ENCODE measurements around the gene CACNA1G.
A peak's percentile ranks its signal among the peaks of the same experiment; 100 is the strongest.

The CACNA1G gene

DNA sequence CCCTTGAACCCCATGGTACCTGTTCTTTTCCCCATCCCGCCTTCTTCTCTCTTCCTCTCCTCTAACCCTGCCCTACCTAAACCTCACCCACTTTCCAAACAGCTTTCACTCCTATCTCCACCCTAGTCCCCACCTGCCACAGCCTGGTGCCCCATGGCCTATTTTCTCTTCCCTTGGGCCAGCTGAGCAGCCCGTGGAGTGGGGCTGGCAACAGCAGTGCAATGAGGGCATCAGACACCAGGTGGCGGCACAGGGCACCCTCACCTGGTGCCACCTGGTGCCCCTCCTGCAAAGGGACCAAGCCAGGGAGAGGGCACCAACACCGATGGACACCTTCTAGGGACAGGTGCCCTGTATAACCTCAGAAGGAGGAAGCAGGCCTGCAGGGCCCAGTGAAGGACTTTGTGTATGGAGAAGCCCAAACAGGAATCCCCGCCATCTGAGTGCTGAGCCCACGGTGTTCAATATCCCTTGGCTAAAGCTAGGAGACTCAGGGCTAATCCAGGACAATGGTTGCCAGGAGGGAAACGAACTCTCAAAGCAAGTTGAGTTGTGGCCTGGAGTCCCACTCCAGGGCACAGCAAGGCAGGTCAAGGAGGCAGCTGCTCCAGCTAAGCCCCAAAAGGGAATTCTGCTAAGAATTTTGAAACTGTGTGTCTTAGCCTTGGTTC is 70.1 kb downstream of the CACNA1G start:
- DNase-seq = peak in 1 of 58 donors; percentile 21

DNA sequence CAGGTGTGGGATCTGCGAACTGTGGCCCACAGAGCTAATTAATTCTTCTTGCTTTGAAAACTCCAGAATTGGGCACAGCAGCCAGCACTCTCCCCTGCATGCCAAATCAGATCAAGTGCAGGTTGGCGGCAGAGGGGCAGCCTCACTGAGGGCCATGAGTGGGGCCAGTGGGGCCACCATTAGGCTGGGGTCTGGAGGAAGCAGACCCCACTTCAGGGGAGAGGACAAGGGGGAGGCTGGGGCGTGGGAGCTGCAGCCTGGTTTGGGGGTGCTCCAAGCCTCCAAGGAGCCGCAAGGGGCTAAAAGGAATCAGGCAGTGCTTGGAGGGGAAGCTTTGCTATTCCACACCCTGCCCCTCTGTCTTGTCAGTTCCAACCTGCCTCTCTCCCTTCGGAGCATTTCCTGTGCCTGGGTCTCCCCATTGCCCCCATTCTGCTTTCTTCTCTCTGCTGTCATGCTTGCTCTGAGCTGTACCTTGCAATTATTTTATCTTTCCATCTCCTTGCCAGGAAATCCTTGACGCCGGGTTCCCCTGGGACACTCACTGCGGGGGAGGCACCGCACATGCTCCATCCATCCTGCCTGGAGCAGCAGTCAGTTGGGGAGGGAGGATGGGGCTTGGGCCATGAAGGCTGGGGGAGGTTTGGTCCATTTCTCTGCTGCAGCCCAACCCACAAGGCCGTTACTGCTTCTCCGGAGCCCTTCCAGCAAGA is 70.8 kb downstream of the CACNA1G start:
- peak in 5 of 58 donors; percentile 13 to 38 (median 27) for DNase-seq

DNA sequence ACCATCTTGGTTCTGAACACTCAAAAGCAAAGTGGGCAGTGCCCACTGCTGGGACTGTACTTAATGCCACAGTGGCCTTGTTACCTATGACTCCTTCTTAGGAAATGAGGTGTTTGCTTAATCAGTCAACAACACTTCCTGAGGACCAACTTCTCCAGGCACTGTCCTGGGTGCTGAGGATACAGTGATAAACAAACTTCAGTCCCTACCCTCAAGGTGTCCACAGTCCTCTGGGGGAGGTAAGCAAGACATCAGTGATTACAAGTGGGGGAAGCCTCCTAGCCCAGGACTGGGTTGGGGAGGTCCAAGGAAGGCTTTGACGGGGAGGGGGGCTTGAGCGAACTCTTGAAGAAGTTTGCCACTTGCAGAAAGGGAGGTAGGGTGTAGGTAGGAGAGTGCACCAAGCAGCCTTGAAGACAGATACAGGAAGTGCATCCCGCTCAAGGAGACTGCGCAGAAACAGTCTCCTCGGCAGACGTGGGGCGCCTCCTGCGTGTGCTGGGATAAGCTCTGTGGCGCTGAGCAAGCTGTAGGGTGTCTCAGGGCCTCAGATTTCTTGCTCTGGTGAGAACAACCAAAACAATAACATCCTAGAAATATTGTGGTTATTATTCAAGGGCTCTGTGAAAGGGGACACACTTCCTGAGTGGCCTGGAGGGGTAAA is 71.5 kb downstream of the CACNA1G start:
- DNase-seq = no peak

DNA sequence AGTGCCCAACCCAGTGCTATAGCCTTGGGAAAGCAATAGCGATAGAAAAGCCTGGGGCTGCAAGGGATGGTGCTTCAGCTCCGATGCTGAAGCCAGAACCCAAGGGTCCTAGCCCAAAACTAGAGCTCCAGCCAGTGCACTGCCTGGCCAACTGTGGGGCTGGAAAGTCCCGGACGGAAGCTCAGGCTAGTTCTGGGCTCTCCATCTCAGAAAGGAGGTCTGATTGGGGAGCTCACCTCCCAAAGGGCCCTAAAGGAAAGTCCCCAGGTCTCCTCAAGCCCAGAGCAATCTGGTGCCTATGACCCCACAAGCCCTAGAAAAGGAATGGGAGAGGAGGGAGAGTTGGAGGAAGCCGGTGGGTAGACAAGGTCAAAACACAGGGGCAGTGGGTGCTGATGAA is 72.1 kb downstream of the CACNA1G start:
- DNase-seq = no peak

DNA sequence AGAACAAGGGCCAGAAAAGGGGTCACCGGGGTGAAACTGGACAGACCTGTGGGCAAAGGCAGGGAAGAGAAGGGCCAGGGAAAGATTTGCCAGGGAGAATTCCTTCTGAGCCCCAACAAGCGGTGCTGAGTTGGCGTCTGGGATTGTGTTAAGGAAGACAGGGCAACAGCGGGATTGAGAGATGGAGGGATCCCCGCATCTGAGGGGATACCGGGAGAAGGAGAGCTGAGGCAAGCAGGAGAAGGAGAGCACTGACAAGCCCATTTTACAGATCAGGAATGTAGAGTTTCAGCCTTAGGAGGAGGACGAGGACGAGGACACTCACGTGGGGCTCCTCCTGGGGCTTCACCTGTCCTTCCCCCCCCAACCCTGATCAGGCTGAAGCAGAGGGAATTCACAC is 73.2 kb downstream of the CACNA1G start:
- no peak for DNase-seq

- DNase-seq = no peak
These were observed 73.9 kb downstream of the CACNA1G start, which contains the start of gene ABCC3 for GRCh38 chr17:50634224-50634914. TSS of gene ABCC3 (plus strand) at chr17:50634881. CDS start at chr17:50634937, 56 bp downstream.

- DNase-seq = no peak
These were observed 74.6 kb downstream of the CACNA1G start for GRCh38 chr17:50634915-50635731.

DNA sequence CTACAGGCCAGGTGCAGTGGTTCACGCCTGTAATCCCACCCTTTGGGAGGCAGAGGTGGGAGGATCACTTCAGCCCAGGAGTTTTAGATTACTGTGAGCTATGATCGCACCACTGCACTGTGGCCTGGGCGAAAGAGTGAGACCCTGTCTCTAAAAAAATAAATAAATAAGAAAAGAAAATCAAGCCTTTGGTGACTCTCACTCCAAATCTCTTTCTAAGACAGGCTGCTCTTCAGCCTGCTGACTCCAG is 75.1 kb downstream of the CACNA1G start:
- DNase-seq = no peak

DNA sequence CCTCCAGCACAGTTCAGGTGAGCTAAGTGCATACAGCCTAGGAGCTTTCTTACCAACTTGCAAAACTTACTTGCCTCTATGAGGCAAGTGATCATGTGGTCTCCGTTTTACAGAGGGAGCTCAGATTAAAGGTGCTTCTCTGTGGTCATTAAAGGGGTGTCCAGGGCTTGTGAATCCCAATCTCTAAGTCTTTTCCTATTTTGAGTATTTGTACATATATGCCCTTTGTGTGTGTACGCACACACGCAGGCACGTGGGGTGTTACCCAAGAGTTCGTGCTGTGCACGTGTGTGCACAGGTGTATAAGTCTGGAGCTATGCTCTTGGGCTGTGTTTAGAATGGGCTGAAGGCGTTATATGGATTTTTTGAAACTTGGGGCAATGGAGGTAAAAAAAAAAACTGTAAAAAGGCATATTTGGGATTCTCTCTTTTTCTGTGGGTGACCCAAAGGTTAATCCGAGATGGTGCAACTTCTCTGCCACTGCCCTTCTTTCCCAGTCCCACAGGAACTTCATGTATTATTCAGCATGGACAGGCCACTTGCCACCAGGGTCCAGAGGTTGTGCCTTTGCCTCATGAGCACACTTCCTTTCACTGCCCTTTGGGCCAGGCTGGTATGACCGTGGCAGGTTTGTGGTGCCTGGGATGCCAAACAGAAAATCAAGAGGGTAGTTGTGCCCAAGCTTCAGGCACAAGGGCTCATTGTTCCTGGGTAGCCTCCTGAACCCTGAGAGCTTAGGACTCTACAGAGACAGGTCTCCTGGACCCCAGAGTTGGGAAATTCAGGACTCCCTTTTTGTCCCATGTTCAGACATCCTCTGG is 75.7 kb downstream of the CACNA1G start:
- no peak for DNase-seq

DNA sequence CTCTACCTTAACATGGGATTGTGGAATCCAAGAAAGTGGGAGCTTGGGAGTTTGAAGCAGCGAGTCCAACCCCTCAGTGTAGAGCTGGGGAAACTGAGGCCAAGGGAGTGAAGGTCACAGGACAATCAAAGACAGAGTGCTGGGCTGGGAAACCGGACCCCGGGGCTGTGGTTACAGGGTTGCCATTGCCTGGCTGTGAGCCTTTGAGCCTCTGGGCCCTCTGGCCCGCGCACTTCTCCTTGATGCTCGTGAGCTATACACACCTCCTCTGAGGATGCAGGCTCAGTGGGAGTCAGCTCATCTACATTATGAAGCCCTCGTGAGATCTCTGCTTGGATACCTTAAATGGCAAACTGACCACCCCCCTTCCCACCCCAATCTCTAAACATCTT is 76.3 kb downstream of the CACNA1G start:
- DNase-seq = no peak

DNA sequence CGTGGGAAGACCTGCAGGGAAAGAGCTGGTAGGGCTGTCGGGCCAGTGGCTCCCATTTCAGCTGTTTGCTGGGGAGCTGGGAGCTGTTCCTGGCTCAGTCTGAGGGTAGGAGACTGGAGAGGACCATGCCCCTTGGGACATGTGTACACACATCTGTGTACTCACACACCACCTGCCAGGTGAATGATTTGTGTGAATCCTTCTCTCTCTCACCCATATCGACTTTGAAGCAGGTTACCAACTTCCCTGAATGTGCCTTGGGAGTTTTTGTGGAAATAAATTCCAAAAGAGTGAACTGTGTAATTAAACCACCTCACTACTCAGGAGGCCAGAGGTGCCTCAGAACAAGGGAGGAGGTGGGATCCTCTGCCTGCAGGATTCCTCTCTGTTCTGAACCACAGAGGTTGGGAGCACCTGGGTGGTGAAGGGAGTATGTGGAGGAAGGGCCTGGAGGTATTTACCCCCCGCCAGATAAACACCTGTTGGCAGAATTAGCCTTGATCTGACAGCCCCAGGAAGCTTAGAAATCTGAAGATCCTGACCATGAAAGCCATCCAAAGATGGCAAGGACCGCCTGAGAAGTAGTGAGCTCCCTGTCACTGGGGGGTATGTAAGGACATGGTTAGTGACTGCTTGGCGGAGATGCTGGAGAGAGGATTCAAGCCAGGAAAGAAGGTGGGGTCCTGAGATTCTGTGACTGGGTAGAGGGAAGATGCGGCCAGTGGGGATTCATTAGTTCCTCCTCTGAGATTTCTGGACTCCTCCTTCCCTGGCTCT is 77.5 kb downstream of the CACNA1G start:
- DNase-seq = no peak

- no peak for DNase-seq
These were observed 78.1 kb downstream of the CACNA1G start for GRCh38 chr17:50638606-50638965.

DNA sequence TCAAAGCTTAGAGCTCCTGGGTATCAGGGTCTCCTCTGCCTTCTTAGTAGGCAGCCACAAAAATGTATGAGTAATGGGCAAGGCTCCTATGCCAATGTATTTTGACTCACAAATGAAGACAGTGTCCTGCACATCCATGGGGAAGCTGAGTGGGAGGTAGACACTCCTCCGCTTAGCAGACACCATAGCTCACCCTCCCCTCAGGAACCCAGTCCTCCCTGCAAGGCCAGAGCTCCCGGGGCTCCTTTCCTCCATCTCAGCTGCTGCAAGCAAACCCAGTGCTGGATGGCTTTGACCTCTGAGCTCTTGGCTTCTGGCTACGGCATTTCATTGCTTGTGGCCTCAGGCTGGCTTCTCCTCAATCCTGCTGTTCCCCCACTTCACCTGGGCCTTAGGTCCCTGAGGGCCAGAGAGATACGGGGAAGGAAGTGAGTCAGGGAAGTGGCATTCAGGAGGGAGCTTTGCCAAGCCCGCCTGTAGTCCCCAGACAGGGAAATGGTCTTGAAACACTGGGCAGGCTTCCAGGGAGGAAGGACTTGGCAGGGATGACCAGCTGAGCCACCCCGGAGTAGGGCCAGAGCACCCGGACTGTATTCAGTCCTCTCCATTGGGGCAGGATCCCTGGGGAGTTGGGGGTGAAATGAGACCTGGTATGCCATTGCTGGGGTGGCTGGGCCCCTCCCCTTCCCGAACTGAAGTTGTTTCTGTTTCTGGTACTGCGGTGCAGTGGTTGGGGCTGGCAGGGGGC is 78.6 kb downstream of the CACNA1G start:
- DNase-seq = peak in 45 of 58 donors; percentile 10 to 72 (median 39)

- DNase-seq = no peak
These were observed 80.3 kb downstream of the CACNA1G start for GRCh38 chr17:50640686-50641351.

GRCh38 chr17:50641357-50641756 is 80.8 kb downstream of the CACNA1G start:
- DNase-seq = no peak

DNA sequence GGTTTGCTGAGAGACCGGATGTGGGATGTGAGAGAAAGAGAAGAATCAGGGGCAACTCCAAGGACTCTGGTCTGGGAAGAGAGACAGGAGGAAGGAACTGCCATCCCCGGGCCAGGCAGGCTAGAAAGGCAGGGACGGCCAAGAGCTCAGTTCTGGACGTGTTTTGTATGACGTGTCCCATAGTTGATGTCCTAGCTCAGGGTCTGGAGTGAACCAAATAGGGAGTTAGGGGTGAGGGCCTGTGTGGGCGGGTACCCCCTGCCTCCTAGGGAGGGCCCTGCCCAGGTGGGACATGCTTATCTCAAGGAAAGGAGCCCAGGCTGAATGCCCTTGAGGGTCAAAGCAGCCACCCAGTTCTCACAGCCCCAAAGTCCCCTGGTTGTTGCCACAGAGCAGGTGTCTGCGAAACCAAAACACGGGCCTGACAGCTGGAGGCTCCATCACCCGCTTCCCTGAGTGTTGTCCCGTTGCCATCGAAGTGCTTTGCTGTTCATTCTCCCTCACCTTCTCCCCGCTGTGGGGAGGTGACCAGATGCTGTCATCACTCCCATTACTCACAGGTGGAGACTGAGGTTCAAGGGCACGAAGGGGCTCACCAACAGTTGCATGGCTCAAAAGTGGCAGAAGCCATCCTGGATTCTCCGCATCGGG is 81.7 kb downstream of the CACNA1G start:
- no peak for DNase-seq
